Right lobe of liver (tissue), 6 donors: ENCODE data around the gene RING1. TPM values are rescaled to one million over a fixed set of nuclear protein-coding genes. Genes with fewer than 3 reads are reported as not detected.

Experiments
- ATAC-seq, 4 donors: fragments of 200-7000 bp; cut with Tn5 transposase; one replicate each; pipeline ENCODE4 v1.9.1; 2020; ENCODE audit warnings: mild to moderate bottlenecking in 4 of 4, moderate library complexity in 4 of 4
- DNase-seq, 3 donors: peaks; one replicate each; pipeline ENCODE4 v3.0.0-alpha.2; 2020
- H3K27ac ChIP-seq, 3 donors: fragments of 200-600 bp; one replicate each; pipeline ENCODE4 v1.8.0; 2022
- H3K27me3 ChIP-seq, 2 donors: fragments of 200-600 bp; one replicate each; pipeline ENCODE4 v1.8.0; 2022
- H3K36me3 ChIP-seq, 4 donors: fragments of 200-600 bp; sonication (generic) in 1 of 4; one replicate each; pipeline versions ENCODE4 v1.5.1 to v1.8.0; 2017 to 2022; ENCODE audit warnings: control low read depth in 1 of 4
- H3K4me1 ChIP-seq, 4 donors: fragments of 200-600 bp; sonication (generic) in 1 of 4; one replicate each; pipeline versions ENCODE4 v1.5.1 to v1.8.0; 2017 to 2022; ENCODE audit warnings: control low read depth in 1 of 4
- H3K4me3 ChIP-seq, 3 donors: fragments of 200-600 bp; one replicate each; pipeline ENCODE4 v1.8.0; 2022
- H3K9me3 ChIP-seq, 4 donors: fragments of 200-600 bp; sonication (generic) in 1 of 4; one replicate each; pipeline versions ENCODE4 v1.5.1 to v1.8.0; 2017 to 2022; ENCODE audit warnings: control low read depth in 1 of 4
- CTCF ChIP-seq, 4 donors: fragments of 200-600 bp in 3 of 4; fragments of 450-650 bp in 1 of 4; IDR thresholded peaks; one replicate each; pipeline versions ENCODE4 v1.5.1 to v1.8.0; 2016 to 2022; ENCODE audit warnings: antibody characterized with exemption in 4 of 4, mild to moderate bottlenecking in 2 of 4
- POLR2A ChIP-seq: fragments of 450-650 bp; IDR thresholded peaks from one replicate; pipeline ENCODE4 v1.6.1; 2017; ENCODE audit warnings: antibody characterized with exemption, mild to moderate bottlenecking
- WGBS: methylation state at CpG from one replicate; pipeline ENCODE4 v1.1.6; 2018; ENCODE audit warnings: low coverage, low lambda C conversion rate; ENCODE audit not compliant: insufficient coverage; ENCODE audit errors: missing lambda C conversion rate; 5-methylcytosine and 5-hydroxymethylcytosine counted together
- intact Hi-C, 2 donors: fragments of 100-400 bp; cut with DNase I; formaldehyde crosslinking; loops; one replicate each; pipeline versions ENCODE4 v1.11.2 to v1.14.1; 2022
- total RNA-seq, 6 experiments: library from RNA; depleted of rRNA in 2 of 6; stranded (reverse); fragments of >200 nt in 2 of 6; fragmentation: NEBNext Ultra II Directional in 3 of 6; extraction: Animal tissue kit (Norgen Biotek cat#: 25700) in 3 of 6; gene quantifications; one replicate each; pipeline versions ENCODE4 v1.1.0 to v1.2.4, GENCODE V29; 2016 to 2023
- donor health status: DM: no; HTN: yes; CAD: no.
- donor health status: DM: no; HTN: no; CAD: no.
- donor health status: DM: no; HTN: no; CAD: no.
- donor health status: DM: no; HTN: yes; CAD: no.
- donor health status: DM: no; HTN: yes; CAD: no.

The RING1 gene
- total RNA-seq, 6 experiments from 2014 or later = 7.5 to 21.3 (median 19.7) TPM

GRCh38 chr6:33185654-33186187, 22.6 kb upstream of the RING1 start:
- WGBS = 77% methylated on average over 4 of the region's 4 CpGs
- TF ChIP-seq CTCF (IDR thresholded peaks at IDR 0.05) = no peak
- no peak for TF ChIP-seq POLR2A
- Histone ChIP-seq H3K4me1 (no peaks in the 10 kb centered on the region), H3K27ac (no peak overlapping the region), H3K4me3 (no peak overlapping the region), H3K27me3 (no peaks in the 10 kb centered on the region), H3K9me3 (no peaks in the 10 kb centered on the region), H3K36me3 (no peaks in the 10 kb centered on the region)
- intact Hi-C loops = no loop called here
- ATAC-seq (no peak), DNase-seq (no peak)

- ATAC-seq = no peak
- Histone ChIP-seq H3K36me3 (no peaks in the 10 kb centered on the region), H3K27me3 (no peaks in the 10 kb centered on the region), H3K9me3 (no peaks in the 10 kb centered on the region), H3K4me1 (no peaks in the 10 kb centered on the region), H3K27ac (no peak overlapping the region), H3K4me3 (no peak overlapping the region)
- WGBS = 100% methylated on average over 1 of the region's 1 CpG
- no peak for DNase-seq
- TF ChIP-seq POLR2A = no peak
- no peak for TF ChIP-seq CTCF (IDR thresholded peaks at IDR 0.05)
- intact Hi-C loops = no loop called here
These were observed 20.5 kb upstream of the RING1 start for GRCh38 chr6:33187809-33188208.

- Histone ChIP-seq H3K4me1 (no peaks in the 10 kb centered on the region), H3K9me3 (no peaks in the 10 kb centered on the region), H3K27ac (no peak overlapping the region), H3K36me3 (peaks cover 0 to 1% (median 0%) of the 10 kb centered on the region in 4 donors), H3K27me3 (no peaks in the 10 kb centered on the region), H3K4me3 (no peak overlapping the region)
- TF ChIP-seq CTCF (IDR thresholded peaks at IDR 0.05) = no peak
- TF ChIP-seq POLR2A = no peak
- intact Hi-C loops = no loop called here
- ATAC-seq = no peak
- no peak for DNase-seq
- WGBS = no CpG with 5 or more reads among the region's 8 CpGs
These were observed 19.1 kb upstream of the RING1 start for GRCh38 chr6:33189164-33189563.

GRCh38 chr6:33189625-33190448, 18.5 kb upstream of the RING1 start:
- 53% methylated on average over 6 of the region's 7 CpGs for WGBS
- H3K9me3 ChIP-seq = no peaks in the 10 kb centered on the region
- no peak for DNase-seq

More at GRCh38 chr6:33189625-33190448, 18.5 kb upstream of the RING1 start:
- Histone ChIP-seq H3K27ac (no peak overlapping the region), H3K4me1 (no peaks in the 10 kb centered on the region), H3K36me3 (peaks cover 0 to 8% (median 3%) of the 10 kb centered on the region in 4 donors), H3K27me3 (no peaks in the 10 kb centered on the region), H3K4me3 (no peak overlapping the region)
- intact Hi-C loops = no loop called here
- no peak for ATAC-seq
- TF ChIP-seq CTCF (IDR thresholded peaks at IDR 0.05) = no peak
- TF ChIP-seq POLR2A = no peak
